Fibroblast of lung (primary cell): Measurements from ENCODE around the gene PARK7. TPM values are rescaled to one million over a fixed set of nuclear protein-coding genes. Genes with fewer than 3 reads are reported as not detected.

Source experiments
- DNase-seq, 2 donors: peaks; one replicate each; pipeline versions ENCODE4 v3.0.0 to v3.0.0-alpha.2; 2010; ENCODE audit warnings: low read depth in 2 of 2
- H2AFZ ChIP-seq: 2 replicates; pipeline ENCODE4 v1.5.1; 2012; ENCODE audit warnings: low read length, control low read depth, inconsistent platforms
- H3K27ac ChIP-seq: 2 replicates; pipeline ENCODE4 v1.5.1; 2011; ENCODE audit warnings: low read length, control low read depth; ENCODE audit not compliant: insufficient read depth
- H3K27me3 ChIP-seq: 2 replicates; pipeline ENCODE4 v1.5.1; 2011; ENCODE audit warnings: mild to moderate bottlenecking, low read length; ENCODE audit not compliant: control insufficient read depth, insufficient read depth
- H3K36me3 ChIP-seq: 2 replicates; pipeline ENCODE4 v1.5.1; 2011; ENCODE audit warnings: low read length; ENCODE audit not compliant: control insufficient read depth, insufficient read depth
- H3K4me1 ChIP-seq: 2 replicates; pipeline ENCODE4 v1.5.1; 2011; ENCODE audit warnings: low read length; ENCODE audit not compliant: control insufficient read depth, insufficient read depth; ENCODE audit errors: extremely low read depth
- H3K4me2 ChIP-seq: 2 replicates; pipeline ENCODE4 v1.5.1; 2011; ENCODE audit warnings: low read length, control low read depth; ENCODE audit not compliant: insufficient read depth; ENCODE audit errors: extremely low read depth
- H3K4me3 ChIP-seq, 4 experiments: fragments of 200-600 bp in 1 of 4; sonication (generic) in 1 of 4; replicated peaks in 1 of 4; 2 replicates each; pipeline ENCODE4 v1.5.1; 2011 to 2016; ENCODE audit warnings: low read length in 4 of 4, low read depth in 3 of 4, mild to moderate bottlenecking in 3 of 4, control low read depth in 2 of 4, inconsistent platforms in 1 of 4, mixed read lengths in 1 of 4; ENCODE audit not compliant: insufficient read depth in 1 of 4; ENCODE audit errors: control extremely low read depth in 1 of 4
- H3K79me2 ChIP-seq: 2 replicates; pipeline ENCODE4 v1.5.1; 2012; ENCODE audit warnings: mild to moderate bottlenecking, low read length, inconsistent platforms; ENCODE audit not compliant: control insufficient read depth, insufficient read depth
- H3K9ac ChIP-seq: 2 replicates; pipeline ENCODE4 v1.5.1; 2011; ENCODE audit warnings: mild to moderate bottlenecking, low read length, control low read depth; ENCODE audit not compliant: insufficient read depth
- H3K9me3 ChIP-seq: 2 replicates; pipeline ENCODE4 v1.5.1; 2012; ENCODE audit warnings: low read depth, low read length; ENCODE audit not compliant: control insufficient read depth, insufficient read depth
- H4K20me1 ChIP-seq: 2 replicates; pipeline ENCODE4 v1.5.1; 2011; ENCODE audit warnings: low read length; ENCODE audit not compliant: control insufficient read depth, insufficient read depth; ENCODE audit errors: extremely low read depth
- CTCF ChIP-seq, 2 donors: IDR thresholded peaks in 1 of 2; conservative IDR thresholded peaks in 1 of 2; 1 replicate in 1 of 2; 2 replicates in 1 of 2; pipeline ENCODE4 v1.5.1; 2011 to 2012; ENCODE audit warnings: low read length in 2 of 2, control low read depth in 1 of 2, inconsistent platforms in 1 of 2, low read depth in 1 of 2, mild to moderate bottlenecking in 1 of 2
- EZH2 ChIP-seq: IDR thresholded peaks from 2 replicates; pipeline ENCODE4 v1.5.1; 2012; ENCODE audit warnings: low read length, control low read depth, mild to moderate bottlenecking; ENCODE audit errors: missing control alignments
- polyA plus RNA-seq, 2 donors: library from polyadenylated mRNA; depleted of rRNA in 1 of 2; stranded (reverse) in 1 of 2; unstranded in 1 of 2; fragments of >200 nt; gene quantifications; 2 replicates each; pipeline ENCODE4 v1.2.1, GENCODE V29; 2011 to 2012; ENCODE audit warnings: missing spikeins in 1 of 2
- total RNA-seq: library from RNA; depleted of rRNA; stranded (reverse); fragments of >200 nt; gene quantifications from 2 replicates; pipeline ENCODE4 v1.2.1, GENCODE V29; 2014

The PARK7 gene
- total and polyA plus RNA-seq, 2 donors (not counting 1 experiment from before 2014, with no cell fraction given): 264 to 513 TPM

- Histone ChIP-seq H3K79me2 (peaks cover 5% of the 10 kb centered on the region), H3K27ac (no peak overlapping the region), H3K36me3 (no peaks in the 10 kb centered on the region), H3K27me3 (no peaks in the 10 kb centered on the region), H3K9ac (no peak overlapping the region), H3K4me2 (no peak overlapping the region), H3K4me1 (peaks cover 12% of the 10 kb centered on the region), H2AFZ (no peak overlapping the region), H4K20me1 (no peaks in the 10 kb centered on the region), H3K9me3 (no peaks in the 10 kb centered on the region), H3K4me3 (no peak overlapping the region)
- DNase-seq: peak in 1 of 2 donors; percentile 85
- TF ChIP-seq EZH2 (no peak), CTCF (conservative IDR thresholded peaks at IDR 0.05 in 1 of 2, IDR thresholded peaks at IDR 0.05 in 1 of 2; ENCODE audit: low read depth in 1 of 2, low read length in 2 of 2) (peak; percentile 49 to 58)
Observed at GRCh38 chr1:8031176-8031785, 69.8 kb downstream of the PARK7 start.

- H3K9me3 ChIP-seq: no peaks in the 10 kb centered on the region
- H3K27ac ChIP-seq: no peak overlapping the region
- peak in 1 of 2 donors; percentile 11 for DNase-seq
- no peak overlapping the region for H3K4me2 ChIP-seq
- H3K27me3 ChIP-seq: no peaks in the 10 kb centered on the region
- no peak overlapping the region for H3K4me3 ChIP-seq
- no peak overlapping the region for H3K9ac ChIP-seq
- no peaks in the 10 kb centered on the region for H4K20me1 ChIP-seq
- no peak overlapping the region for H2AFZ ChIP-seq
- H3K79me2 ChIP-seq: no peaks in the 10 kb centered on the region
- no peaks in the 10 kb centered on the region for H3K36me3 ChIP-seq
- peaks cover 3% of the 10 kb centered on the region for H3K4me1 ChIP-seq
- no peak for TF ChIP-seq EZH2
- no peak for TF ChIP-seq CTCF (conservative IDR thresholded peaks at IDR 0.05 in 1 of 2, IDR thresholded peaks at IDR 0.05 in 1 of 2; ENCODE audit: low read depth in 1 of 2, low read length in 2 of 2)
Observed at GRCh38 chr1:8032366-8032910, 70.9 kb downstream of the PARK7 start.

GRCh38 chr1:8033322-8033721 lies 71.8 kb downstream of the PARK7 start:
- TF ChIP-seq CTCF (conservative IDR thresholded peaks at IDR 0.05 in 1 of 2, IDR thresholded peaks at IDR 0.05 in 1 of 2; ENCODE audit: low read depth in 1 of 2, low read length in 2 of 2) (no peak), EZH2 (no peak)
- Histone ChIP-seq H4K20me1 (no peaks in the 10 kb centered on the region), H3K27me3 (no peaks in the 10 kb centered on the region), H3K4me3 (no peak overlapping the region), H3K4me1 (peaks cover 3% of the 10 kb centered on the region), H3K4me2 (no peak overlapping the region), H3K79me2 (no peaks in the 10 kb centered on the region), H3K9me3 (no peaks in the 10 kb centered on the region), H3K36me3 (no peaks in the 10 kb centered on the region), H2AFZ (no peak overlapping the region), H3K9ac (no peak overlapping the region), H3K27ac (no peak overlapping the region)
- DNase-seq: no peak

Other genes with a start within 250 kb of the PARK7 start
- gene VAMP3, start 190.4 kb upstream of the PARK7 start, total RNA-seq: 76.3 and 106 TPM in 2 replicates
- 221 and 257 TPM in 2 replicates for gene VAMP3, start 190.4 kb upstream of the PARK7 start, polyA plus RNA-seq
- 10.3 and 18.8 TPM in 2 replicates for gene PER3, start 177.4 kb upstream of the PARK7 start, total RNA-seq
- 10.3 and 16.6 TPM in 2 replicates for gene PER3, start 177.4 kb upstream of the PARK7 start, polyA plus RNA-seq
- gene UTS2, start 108.6 kb upstream of the PARK7 start, total RNA-seq: not detected in 2 replicates
- not detected in 2 replicates for gene UTS2, start 108.6 kb upstream of the PARK7 start, polyA plus RNA-seq
- gene TNFRSF9, start 20.9 kb upstream of the PARK7 start, total RNA-seq: under 0.01 TPM in 1 of 2 replicates, not detected in the other
- 0.02 TPM in 1 of 2 replicates, not detected in the other for gene TNFRSF9, start 20.9 kb upstream of the PARK7 start, polyA plus RNA-seq
- gene ERRFI1, start 64.6 kb downstream of the PARK7 start, total RNA-seq: 46.2 and 53.9 TPM in 2 replicates
- gene ERRFI1, start 64.6 kb downstream of the PARK7 start, polyA plus RNA-seq: 78.2 and 105 TPM in 2 replicates